CD4-positive, alpha-beta T cell treated with Interleukin-4 for 1 hour (primary cell): Measurements from ENCODE around the gene LILRA5.

ENCODE experiments used
- DNase-seq, 2 donors: peaks; one replicate each; pipeline ENCODE4 v3.0.0-alpha.2; 2020 to 2022

The LILRA5 gene

GRCh38 chr19:54312436-54313377 lies at the start of gene LILRA5:
LILRA5 (minus strand) TSS chr19:54313166; CDS start chr19:54313019, 147 bp downstream.
- peak in 1 of 2 donors; percentile 67 for DNase-seq

GRCh38 chr19:54361680-54362422 lies 48.9 kb upstream of the LILRA5 start:
- peak in 1 of 2 donors; percentile 28 for DNase-seq

- DNase-seq, result peak; percentile 76 to 82
Measured at GRCh38 chr19:54359149-54359820, 46.3 kb upstream of the LILRA5 start.

- no peak for DNase-seq
Measured at GRCh38 chr19:54357381-54357780, 44.4 kb upstream of the LILRA5 start.

GRCh38 chr19:54356444-54357056 lies 43.6 kb upstream of the LILRA5 start:
- DNase-seq, result no peak

GRCh38 chr19:54355675-54356074 lies 42.7 kb upstream of the LILRA5 start:
- no peak for DNase-seq

- no peak for DNase-seq
Measured at GRCh38 chr19:54354761-54355160, 41.8 kb upstream of the LILRA5 start.

GRCh38 chr19:54352546-54352945 lies 39.6 kb upstream of the LILRA5 start:
- DNase-seq, result no peak

GRCh38 chr19:54352041-54352440 lies 39.1 kb upstream of the LILRA5 start:
- no peak for DNase-seq

GRCh38 chr19:54351474-54351873 lies 38.5 kb upstream of the LILRA5 start:
- DNase-seq, result no peak

GRCh38 chr19:54345938-54346386 lies 33.0 kb upstream of the LILRA5 start:
- peak in 1 of 2 donors; percentile 43 for DNase-seq

- no peak for DNase-seq
Measured at GRCh38 chr19:54343868-54344267, 30.9 kb upstream of the LILRA5 start.

GRCh38 chr19:54341295-54341694 lies 28.3 kb upstream of the LILRA5 start:
- no peak for DNase-seq

- DNase-seq, result peak in 1 of 2 donors; percentile 58
Measured at GRCh38 chr19:54339646-54340358, 26.8 kb upstream of the LILRA5 start.

GRCh38 chr19:54338521-54338920 lies 25.6 kb upstream of the LILRA5 start:
- DNase-seq, result no peak

- DNase-seq, result no peak
Measured at GRCh38 chr19:54337858-54338230, 24.9 kb upstream of the LILRA5 start.

- DNase-seq, result no peak
Measured at GRCh38 chr19:54336893-54337857, 24.2 kb upstream of the LILRA5 start.

- peak in 1 of 2 donors; percentile 5 for DNase-seq
Measured at GRCh38 chr19:54335979-54336892, 23.3 kb upstream of the LILRA5 start.

GRCh38 chr19:54335164-54335563 lies 22.2 kb upstream of the LILRA5 start:
- no peak for DNase-seq
